Adrenal gland (tissue), 5 donors: Measurements from ENCODE around the gene LRRC8D.

Source experiments
- CTCF ChIP-seq, 6 experiments: fragments of 450-650 bp in 4 of 6; fragments of 200-600 bp in 2 of 6; sonication (generic) in 1 of 6; IDR thresholded peaks; 1 replicate in 5 of 6; 2 replicates in 1 of 6; pipeline versions ENCODE4 v1.5.1 to v1.8.0; 2016 to 2021; ENCODE audit warnings: antibody characterized with exemption in 6 of 6, mild to moderate bottlenecking in 2 of 6, moderate library complexity in 1 of 6
- POLR2A ChIP-seq, 2 donors: fragments of 450-650 bp; IDR thresholded peaks; one replicate each; pipeline ENCODE4 v1.6.1; 2017; ENCODE audit warnings: antibody characterized with exemption in 2 of 2, mild to moderate bottlenecking in 2 of 2, moderate library complexity in 1 of 2
- donor health status: DM: no; HTN: no; CAD: no.

DNA sequence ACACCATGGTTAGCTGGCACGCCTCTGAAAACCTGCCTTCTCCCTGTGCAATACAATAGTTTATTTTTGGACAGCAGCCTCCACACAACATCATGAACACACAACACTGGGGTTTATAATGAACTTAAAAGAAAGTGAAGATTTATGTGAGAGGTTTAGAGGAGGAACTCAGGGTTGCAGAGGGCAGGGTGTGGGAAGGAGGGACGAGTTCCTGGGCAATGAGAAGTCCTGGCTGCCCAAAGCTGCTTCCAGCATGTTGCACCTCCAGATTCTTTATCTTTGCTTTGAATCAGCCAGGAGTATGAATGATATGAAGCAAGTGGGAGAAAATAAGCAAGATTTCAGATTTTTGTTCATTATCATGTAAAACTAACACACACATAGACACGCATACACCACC is 11.3 kb upstream of the LRRC8D start:
- TF ChIP-seq CTCF (IDR thresholded peaks at IDR 0.05) (no peak), POLR2A (IDR thresholded peaks at IDR 0.05) (no peak)
